ENCODE data around the gene PIH1D1.

The PIH1D1 gene

GRCh38 chr19:49488046-49488862, 36.6 kb upstream of the PIH1D1 start:
- no peak for DNase-seq (ENCODE audit: low read depth)
- no peak for TF ChIP-seq CTCF (conservative IDR thresholded peaks at IDR 0.05; ENCODE audit: low read length)

GRCh38 chr19:49487277-49488045, 35.8 kb upstream of the PIH1D1 start, which contains the start of gene RPL13A:
Gene RPL13A, plus strand, starts transcription at chr19:49487608. Its CDS starts 22 bp downstream, at chr19:49487630.
- H3K4me3 ChIP-seq (ENCODE audit: low read length), result peak within 1 kb of the TSS; percentile 100
- no peak for TF ChIP-seq CTCF (conservative IDR thresholded peaks at IDR 0.05; ENCODE audit: low read length)
- peak; percentile 99 for DNase-seq (ENCODE audit: low read depth)

More at GRCh38 chr19:49488046-49488862, 36.6 kb upstream of the PIH1D1 start:
- peak overlapping the region; percentile 100 for H3K4me3 ChIP-seq (ENCODE audit: low read length)

- H3K4me3 ChIP-seq (ENCODE audit: low read length), result no peak overlapping the region
- TF ChIP-seq CTCF (conservative IDR thresholded peaks at IDR 0.05; ENCODE audit: low read length), result no peak
- no peak for DNase-seq (ENCODE audit: low read depth)
Observed at GRCh38 chr19:49486710-49487276, 35.2 kb upstream of the PIH1D1 start.

GRCh38 chr19:49486232-49486631, 34.6 kb upstream of the PIH1D1 start:
- H3K4me3 ChIP-seq (ENCODE audit: low read length), result no peak overlapping the region
- TF ChIP-seq CTCF (conservative IDR thresholded peaks at IDR 0.05; ENCODE audit: low read length), result no peak
- DNase-seq (ENCODE audit: low read depth), result no peak

- no peak for TF ChIP-seq CTCF (conservative IDR thresholded peaks at IDR 0.05; ENCODE audit: low read length)
- H3K4me3 ChIP-seq (ENCODE audit: low read length), result no peak overlapping the region
- DNase-seq (ENCODE audit: low read depth), result no peak
Observed at GRCh38 chr19:49481020-49481683, 29.5 kb upstream of the PIH1D1 start.

GRCh38 chr19:49479975-49480628, 28.5 kb upstream of the PIH1D1 start:
- no peak for TF ChIP-seq CTCF (conservative IDR thresholded peaks at IDR 0.05; ENCODE audit: low read length)
- H3K4me3 ChIP-seq (ENCODE audit: low read length), result no peak overlapping the region
- no peak for DNase-seq (ENCODE audit: low read depth)
